ENCODE data around the gene VGLL3.
"Not testable (repeated sequence)": the region's sequence is repeated elsewhere in the genome, so short reads cannot be mapped to it uniquely, and the experiment has no call there.

VGLL3 gene, protein sequence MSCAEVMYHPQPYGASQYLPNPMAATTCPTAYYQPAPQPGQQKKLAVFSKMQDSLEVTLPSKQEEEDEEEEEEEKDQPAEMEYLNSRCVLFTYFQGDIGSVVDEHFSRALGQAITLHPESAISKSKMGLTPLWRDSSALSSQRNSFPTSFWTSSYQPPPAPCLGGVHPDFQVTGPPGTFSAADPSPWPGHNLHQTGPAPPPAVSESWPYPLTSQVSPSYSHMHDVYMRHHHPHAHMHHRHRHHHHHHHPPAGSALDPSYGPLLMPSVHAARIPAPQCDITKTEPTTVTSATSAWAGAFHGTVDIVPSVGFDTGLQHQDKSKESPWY

DNA sequence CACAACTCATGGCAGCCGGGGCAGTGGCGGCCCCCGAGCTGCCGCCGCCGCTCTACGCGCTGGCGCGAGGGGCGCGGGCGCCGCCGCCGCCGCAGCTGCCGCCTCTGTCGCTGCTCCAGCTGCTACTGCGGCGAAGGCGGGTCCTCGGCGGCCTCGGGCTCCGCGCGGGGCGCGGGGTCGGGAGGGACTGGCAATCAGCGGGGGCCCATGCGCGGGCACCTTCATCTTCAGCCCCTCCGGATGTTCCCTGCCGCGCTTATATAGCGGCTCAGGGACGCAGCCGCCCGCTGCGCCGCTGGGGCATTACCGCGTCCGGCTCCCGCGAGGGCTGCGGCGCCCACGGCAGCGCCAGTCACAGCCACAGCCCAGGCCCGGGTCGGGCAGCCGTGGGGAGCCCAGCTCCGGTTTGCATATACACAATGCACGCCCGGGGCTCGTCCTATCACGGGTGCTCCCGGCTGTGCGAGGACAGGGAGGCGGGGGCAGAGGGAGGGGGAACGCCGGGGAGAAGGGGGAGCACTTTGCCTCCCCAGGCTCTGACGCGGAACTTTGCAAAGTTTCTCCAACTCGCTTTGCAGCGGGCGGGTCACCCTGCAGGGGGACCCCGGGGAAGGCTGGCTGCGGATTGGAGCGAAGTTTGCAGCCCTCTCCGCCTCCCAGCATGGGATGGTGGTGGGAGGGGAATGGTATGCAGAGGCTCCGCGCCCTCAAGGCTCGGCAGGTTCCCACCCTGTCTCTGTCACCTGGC is at the start of gene VGLL3:
TSS of gene VGLL3 (minus strand) at position 416 of the 748 bp plus-strand sequence. CDS start at position 10, 406 bp downstream.
- DNase-seq, result no peak

DNA sequence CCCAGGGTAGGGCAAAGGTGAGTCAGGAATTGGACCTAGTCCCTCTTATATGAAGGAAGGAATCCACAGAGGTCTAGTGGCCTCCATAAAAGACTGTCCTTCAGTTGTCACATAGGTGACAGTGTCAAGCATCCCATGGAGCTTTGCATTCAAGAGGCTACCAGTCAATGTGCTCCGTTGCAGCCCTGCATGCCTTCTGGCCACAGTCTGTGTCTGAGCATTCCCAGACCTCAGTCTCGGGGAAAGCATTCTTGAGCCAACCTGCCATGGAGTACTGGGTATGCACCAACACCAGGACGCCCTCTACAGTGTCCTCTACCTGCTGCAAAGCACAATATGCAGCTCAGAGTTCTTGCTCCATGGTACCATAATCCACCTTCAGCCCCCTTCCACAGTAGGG is 46.7 kb upstream of the VGLL3 start:
- DNase-seq, result no peak

GRCh38 chr3:87036671-87037070 is 45.7 kb upstream of the VGLL3 start:
- no peak for DNase-seq

GRCh38 chr3:87035339-87035738 is 44.4 kb upstream of the VGLL3 start:
- no peak for DNase-seq

DNA sequence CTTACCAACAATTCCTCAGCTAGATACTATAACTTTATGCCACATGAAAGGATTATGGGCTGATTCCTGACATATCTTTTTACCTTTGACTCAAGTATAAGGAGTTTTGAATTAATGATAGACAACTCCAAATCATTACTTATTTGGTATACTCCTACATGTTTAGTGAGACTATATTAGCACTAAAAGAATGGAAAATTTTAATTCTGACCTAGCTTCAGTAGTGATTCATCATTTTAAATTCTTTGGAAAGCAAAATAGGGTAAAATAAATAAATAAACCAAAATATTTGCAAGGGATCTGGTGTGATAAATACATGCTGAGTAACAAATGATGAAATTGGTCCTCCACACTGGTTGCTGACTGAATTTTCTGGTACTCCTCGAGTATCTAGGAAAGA is 42.3 kb upstream of the VGLL3 start:
- DNase-seq, result no peak

- no peak for DNase-seq
These were observed 35.0 kb upstream of the VGLL3 start for GRCh38 chr3:87025661-87026645.

GRCh38 chr3:87017370-87017769 is 26.4 kb upstream of the VGLL3 start:
- not testable (repeated sequence) for DNase-seq

- no peak for DNase-seq
These were observed 18.3 kb upstream of the VGLL3 start for GRCh38 chr3:87009271-87009670.

DNA sequence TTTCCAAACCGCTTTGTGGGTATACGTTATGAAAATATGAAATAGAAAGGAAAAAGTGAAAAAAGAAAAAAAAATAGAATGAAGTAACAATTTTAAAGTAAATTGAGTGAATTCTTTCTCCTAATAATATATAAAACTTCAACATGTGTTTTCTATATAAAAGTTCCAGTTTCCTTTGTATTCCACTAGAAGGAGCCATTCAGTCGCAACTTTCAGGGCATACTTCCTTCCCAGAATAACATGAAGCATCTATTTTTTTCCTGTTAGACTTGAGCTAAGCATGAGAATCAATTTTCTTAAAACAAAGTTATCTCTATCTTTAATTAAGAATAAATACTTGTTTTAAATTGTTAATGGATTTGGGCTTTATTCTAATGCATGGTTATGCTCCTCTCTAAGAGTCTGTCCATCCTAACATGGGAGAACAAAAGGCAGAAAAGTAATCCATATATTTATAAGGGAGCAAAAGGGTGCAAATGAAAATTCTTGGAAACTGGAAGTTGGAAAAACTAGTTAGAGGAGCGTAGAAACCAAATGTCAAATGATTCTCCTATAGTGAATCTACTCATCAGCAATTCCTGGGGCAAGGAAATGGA is 16.0 kb upstream of the VGLL3 start:
- DNase-seq, result no peak

DNA sequence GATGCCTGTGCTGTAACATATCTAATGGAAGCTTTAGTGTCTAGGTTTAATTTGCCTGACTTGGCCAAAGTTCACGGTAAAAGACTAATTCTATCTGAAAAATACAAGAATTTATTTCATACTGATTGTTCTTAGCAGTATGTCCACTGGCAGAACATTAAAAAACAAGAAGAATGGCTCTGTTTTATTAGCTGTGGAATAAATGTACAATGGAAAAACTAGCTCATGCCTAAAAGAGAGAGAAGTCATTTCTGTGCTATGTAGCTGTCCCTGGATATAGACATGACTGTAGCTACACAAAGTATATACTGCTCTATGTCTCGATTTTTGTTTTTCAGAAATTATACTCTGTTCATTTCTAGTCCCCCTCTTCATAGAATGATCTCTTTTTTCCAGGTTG is 13.9 kb upstream of the VGLL3 start:
- no peak for DNase-seq

DNA sequence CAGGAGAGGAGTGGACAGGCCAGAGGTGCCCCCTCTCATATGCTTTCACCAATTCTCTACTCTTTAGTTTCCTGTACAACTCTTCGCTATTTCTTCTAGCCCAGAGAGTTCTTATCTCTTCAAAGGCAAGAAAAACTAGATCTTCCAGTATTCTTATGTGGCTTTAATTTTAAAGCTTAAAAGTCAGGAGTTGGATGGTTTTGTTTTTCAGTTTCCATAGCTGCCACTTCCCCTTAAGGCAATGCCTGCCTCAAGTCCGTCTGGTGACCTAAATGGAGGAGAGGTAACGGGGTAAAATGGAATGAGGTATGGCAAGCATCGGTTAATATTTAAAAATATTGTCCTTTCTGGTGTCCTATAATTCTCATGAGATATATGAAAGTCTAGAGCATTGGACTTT is 11.4 kb upstream of the VGLL3 start:
- DNase-seq, result no peak

- DNase-seq, result no peak
These were observed 10.6 kb upstream of the VGLL3 start for GRCh38 chr3:87001473-87002098.

- no peak for DNase-seq
These were observed 10.0 kb upstream of the VGLL3 start for GRCh38 chr3:87000940-87001339.

DNA sequence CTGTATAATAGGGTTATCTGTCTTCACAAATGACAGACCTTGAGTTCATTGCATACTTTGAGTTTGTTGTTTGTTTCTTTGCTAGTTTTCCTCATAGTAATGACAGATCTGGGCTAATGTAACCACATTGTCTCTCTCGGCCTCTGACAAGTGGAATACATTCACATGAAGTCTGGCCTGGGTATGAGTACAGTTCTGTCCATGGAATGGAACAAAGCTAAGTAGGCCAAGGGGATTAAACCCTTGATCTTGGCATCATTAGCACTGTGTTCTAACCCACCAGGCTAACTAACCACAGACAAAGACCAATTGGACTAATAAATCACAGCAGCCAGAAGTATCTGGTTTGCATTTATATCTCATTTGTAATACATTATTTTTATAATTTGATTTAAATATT is 7.6 kb upstream of the VGLL3 start:
- no peak for DNase-seq

GRCh38 chr3:86996261-86996955 is 5.5 kb upstream of the VGLL3 start:
- DNase-seq, result no peak

- DNase-seq, result no peak
These were observed 4.6 kb upstream of the VGLL3 start for GRCh38 chr3:86995537-86995936.

- DNase-seq, result no peak
These were observed 2.8 kb upstream of the VGLL3 start for GRCh38 chr3:86993704-86994103.

- DNase-seq, result no peak
These were observed 989 bp upstream of the VGLL3 start for GRCh38 chr3:86991840-86992435.

DNA sequence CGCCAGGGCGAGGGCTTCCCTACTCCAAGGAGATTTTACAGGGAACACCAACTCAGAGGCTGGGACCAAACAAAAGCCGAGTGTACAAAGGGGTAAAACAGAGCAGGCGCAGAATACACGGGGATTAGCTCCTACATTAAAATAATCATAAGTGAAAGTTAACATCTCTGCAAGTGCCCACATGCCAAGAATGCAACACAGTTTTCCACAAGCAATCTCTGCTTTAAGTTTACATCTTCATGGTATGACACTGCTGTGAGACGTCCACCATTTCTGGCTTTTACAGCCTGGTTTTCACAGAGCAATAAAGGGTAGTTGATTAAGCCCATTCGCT is 500 bp upstream of the VGLL3 start:
- DNase-seq, result no peak

DNA sequence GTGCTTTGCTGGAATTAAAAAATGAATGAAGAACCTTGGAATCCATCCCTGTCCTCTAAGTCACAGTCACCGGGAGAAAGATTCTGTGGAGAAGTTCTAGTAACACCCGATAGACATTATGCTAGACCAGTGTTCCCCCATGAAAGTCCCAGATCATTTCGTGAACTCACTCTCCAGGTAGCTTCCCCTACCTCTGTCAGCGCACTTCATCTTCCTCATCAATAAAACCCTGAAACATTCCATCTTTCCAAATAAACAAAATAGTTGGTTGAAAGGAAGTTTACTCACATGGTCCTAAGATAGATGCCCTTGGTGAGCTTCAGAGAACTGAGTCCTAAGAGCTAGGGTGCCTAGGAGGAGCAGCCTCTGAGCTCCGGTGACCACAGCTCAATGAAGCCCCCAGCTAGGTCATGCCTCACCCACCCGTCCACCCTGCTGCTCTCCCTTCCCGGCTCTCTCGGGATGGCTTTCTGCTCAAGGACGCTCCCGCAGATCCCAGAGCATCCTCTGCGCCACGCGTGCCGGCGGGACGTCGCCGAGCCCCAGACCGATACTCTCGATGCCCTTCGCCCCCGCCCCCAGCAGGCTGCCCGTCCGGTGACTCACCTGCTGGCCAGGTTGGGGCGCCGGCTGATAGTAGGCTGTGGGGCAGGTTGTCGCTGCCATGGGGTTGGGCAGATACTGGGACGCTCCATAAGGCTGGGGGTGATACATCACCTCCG is 776 bp downstream of the VGLL3 start:
- DNase-seq, result no peak

DNA sequence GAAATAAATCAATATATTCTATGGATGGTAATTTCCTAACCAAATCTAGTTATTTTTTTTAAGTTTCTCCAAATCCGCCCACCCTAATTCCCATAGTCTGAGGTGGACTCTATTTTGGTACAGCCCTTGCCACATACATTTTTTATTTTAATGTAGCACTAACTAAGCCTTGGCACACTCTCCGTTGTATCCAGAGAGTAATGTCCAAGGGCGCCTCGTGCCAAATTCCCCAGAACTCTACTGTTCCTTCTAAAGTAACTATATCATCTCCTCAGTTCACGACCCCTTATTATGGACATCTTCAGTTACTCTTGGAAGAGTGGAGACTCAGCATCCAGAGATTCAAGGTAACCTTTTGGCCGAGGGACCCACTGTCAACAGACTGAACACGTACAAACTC is 1.3 kb downstream of the VGLL3 start:
- no peak for DNase-seq

Measured in NCI-H524 treated with DMSO at 0.1 percent for 48 hours (cell line).